Measurements from ENCODE around the gene TMEM87B.

TMEM87B gene

GRCh38 chr2:112155331-112156151 is 100.5 kb downstream of the TMEM87B start:
- Histone ChIP-seq H3K27me3 (replicated peaks; ENCODE audit: control insufficient read depth, insufficient read depth, low read length) (no peaks in the 10 kb centered on the region), H3K36me3 (ENCODE audit: control insufficient read depth, insufficient read depth, low read length) (no peaks in the 10 kb centered on the region), H3K4me3 (replicated peaks; ENCODE audit: low read depth, low read length) (no peak overlapping the region)
- TF ChIP-seq, protein P1, sequence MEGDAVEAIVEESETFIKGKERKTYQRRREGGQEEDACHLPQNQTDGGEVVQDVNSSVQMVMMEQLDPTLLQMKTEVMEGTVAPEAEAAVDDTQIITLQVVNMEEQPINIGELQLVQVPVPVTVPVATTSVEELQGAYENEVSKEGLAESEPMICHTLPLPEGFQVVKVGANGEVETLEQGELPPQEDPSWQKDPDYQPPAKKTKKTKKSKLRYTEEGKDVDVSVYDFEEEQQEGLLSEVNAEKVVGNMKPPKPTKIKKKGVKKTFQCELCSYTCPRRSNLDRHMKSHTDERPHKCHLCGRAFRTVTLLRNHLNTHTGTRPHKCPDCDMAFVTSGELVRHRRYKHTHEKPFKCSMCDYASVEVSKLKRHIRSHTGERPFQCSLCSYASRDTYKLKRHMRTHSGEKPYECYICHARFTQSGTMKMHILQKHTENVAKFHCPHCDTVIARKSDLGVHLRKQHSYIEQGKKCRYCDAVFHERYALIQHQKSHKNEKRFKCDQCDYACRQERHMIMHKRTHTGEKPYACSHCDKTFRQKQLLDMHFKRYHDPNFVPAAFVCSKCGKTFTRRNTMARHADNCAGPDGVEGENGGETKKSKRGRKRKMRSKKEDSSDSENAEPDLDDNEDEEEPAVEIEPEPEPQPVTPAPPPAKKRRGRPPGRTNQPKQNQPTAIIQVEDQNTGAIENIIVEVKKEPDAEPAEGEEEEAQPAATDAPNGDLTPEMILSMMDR (IDR thresholded peaks at IDR 0.05; ENCODE audit: insufficient read depth, low read length, poor library complexity, severe bottlenecking) = no peak
- DNase-seq (ENCODE audit: extremely low read depth, insufficient read length) = no peak

GRCh38 chr2:112156152-112156986 is 101.3 kb downstream of the TMEM87B start:
- TF ChIP-seq, protein P1 (IDR thresholded peaks at IDR 0.05; ENCODE audit: insufficient read depth, low read length, poor library complexity, severe bottlenecking) = no peak
- Histone ChIP-seq H3K36me3 (ENCODE audit: control insufficient read depth, insufficient read depth, low read length) (no peaks in the 10 kb centered on the region), H3K27me3 (replicated peaks; ENCODE audit: control insufficient read depth, insufficient read depth, low read length) (no peaks in the 10 kb centered on the region), H3K4me3 (replicated peaks; ENCODE audit: low read depth, low read length) (no peak overlapping the region)
- no peak for DNase-seq (ENCODE audit: extremely low read depth, insufficient read length)

- TF ChIP-seq, protein P1 (IDR thresholded peaks at IDR 0.05; ENCODE audit: insufficient read depth, low read length, poor library complexity, severe bottlenecking) = no peak
- H3K4me3 ChIP-seq (replicated peaks; ENCODE audit: low read depth, low read length) = no peak overlapping the region
- no peaks in the 10 kb centered on the region for H3K27me3 ChIP-seq (replicated peaks; ENCODE audit: control insufficient read depth, insufficient read depth, low read length)
- H3K36me3 ChIP-seq (ENCODE audit: control insufficient read depth, insufficient read depth, low read length) = no peaks in the 10 kb centered on the region
- no peak for DNase-seq (ENCODE audit: extremely low read depth, insufficient read length)
Observed at GRCh38 chr2:112157472-112157871, 102.4 kb downstream of the TMEM87B start.

- no peaks in the 10 kb centered on the region for H3K36me3 ChIP-seq (ENCODE audit: control insufficient read depth, insufficient read depth, low read length)
- no peak for DNase-seq (ENCODE audit: extremely low read depth, insufficient read length)
- TF ChIP-seq, protein P1 (IDR thresholded peaks at IDR 0.05; ENCODE audit: insufficient read depth, low read length, poor library complexity, severe bottlenecking) = no peak
- H3K27me3 ChIP-seq (replicated peaks; ENCODE audit: control insufficient read depth, insufficient read depth, low read length) = no peaks in the 10 kb centered on the region
- no peak overlapping the region; the same call in 1 of the 2 replicates for H3K4me3 ChIP-seq (replicated peaks; ENCODE audit: low read depth, low read length)
Observed at GRCh38 chr2:112159454-112159921, 104.4 kb downstream of the TMEM87B start.

GRCh38 chr2:112160283-112161250 is 105.5 kb downstream of the TMEM87B start:
- TF ChIP-seq, protein P1 (IDR thresholded peaks at IDR 0.05; ENCODE audit: insufficient read depth, low read length, poor library complexity, severe bottlenecking) = no peak
- Histone ChIP-seq H3K4me3 (replicated peaks; ENCODE audit: low read depth, low read length) (no peak overlapping the region), H3K36me3 (ENCODE audit: control insufficient read depth, insufficient read depth, low read length) (no peaks in the 10 kb centered on the region), H3K27me3 (replicated peaks; ENCODE audit: control insufficient read depth, insufficient read depth, low read length) (no peaks in the 10 kb centered on the region)
- DNase-seq (ENCODE audit: extremely low read depth, insufficient read length) = no peak
